H7 (cell line): ENCODE measurements around the gene PRG2. TPM values are rescaled to one million over a fixed set of nuclear protein-coding genes. Genes with fewer than 3 reads are reported as not detected.

Experiments used
- DNase-seq: peaks from one replicate; pipeline ENCODE4 v3.0.0; 2012
- H3K27me3 ChIP-seq: 2 replicates; pipeline ENCODE4 v1.6.0; 2011; ENCODE audit warnings: mild to moderate bottlenecking, low read length; ENCODE audit not compliant: control insufficient read depth, insufficient read depth
- H3K36me3 ChIP-seq: replicated peaks from 2 replicates; pipeline ENCODE4 v1.5.1; 2011; ENCODE audit warnings: low read length; ENCODE audit not compliant: control insufficient read depth, insufficient read depth
- H3K4me3 ChIP-seq: 2 replicates; pipeline ENCODE4 v1.5.1; 2011; ENCODE audit warnings: low read depth, mild to moderate bottlenecking, control low read depth, low read length, moderate library complexity; ENCODE audit not compliant: insufficient read depth
- total RNA-seq: library from RNA; depleted of rRNA; stranded (reverse); fragments of >200 nt; shearing (Covaris generic); gene quantifications from 2 replicates; pipeline ENCODE4 v1.2.3, GENCODE V29; 2014

Gene PRG2
- total RNA-seq, 1 experiment from 2014 or later = not detected

- no peaks in the 10 kb centered on the region for H3K36me3 ChIP-seq
- no peaks in the 10 kb centered on the region; the same call in 1 of the 2 replicates for H3K27me3 ChIP-seq
- no peak for DNase-seq
- no peak overlapping the region for H3K4me3 ChIP-seq
Measured at GRCh38 chr11:57395905-57396623, 5.6 kb upstream of the PRG2 start.

GRCh38 chr11:57394203-57394965 lies 3.9 kb upstream of the PRG2 start:
- DNase-seq = no peak
- no peak overlapping the region for H3K4me3 ChIP-seq
- H3K27me3 ChIP-seq = no peaks in the 10 kb centered on the region; the same call in 1 of the 2 replicates
- no peaks in the 10 kb centered on the region for H3K36me3 ChIP-seq

- DNase-seq = no peak
- no peak overlapping the region for H3K4me3 ChIP-seq
- H3K27me3 ChIP-seq = no peaks in the 10 kb centered on the region; the same call in 1 of the 2 replicates
- H3K36me3 ChIP-seq = no peaks in the 10 kb centered on the region
Measured at GRCh38 chr11:57392763-57393105, 2.3 kb upstream of the PRG2 start.

- Histone ChIP-seq H3K4me3 (no peak overlapping the region), H3K27me3 (no peaks in the 10 kb centered on the region; the same call in 1 of the 2 replicates), H3K36me3 (no peaks in the 10 kb centered on the region)
- DNase-seq = no peak
Measured at GRCh38 chr11:57392066-57392762, 1.8 kb upstream of the PRG2 start.

GRCh38 chr11:57391539-57391938 lies 1.1 kb upstream of the PRG2 start:
- no peaks in the 10 kb centered on the region for H3K36me3 ChIP-seq
- no peaks in the 10 kb centered on the region; the same call in 1 of the 2 replicates for H3K27me3 ChIP-seq
- DNase-seq = no peak
- H3K4me3 ChIP-seq = no peak overlapping the region

- H3K4me3 ChIP-seq = no peak overlapping the region
- no peaks in the 10 kb centered on the region for H3K36me3 ChIP-seq
- H3K27me3 ChIP-seq = no peaks in the 10 kb centered on the region; the same call in 1 of the 2 replicates
- no peak for DNase-seq
Measured at GRCh38 chr11:57391111-57391510, 661 bp upstream of the PRG2 start.

- Histone ChIP-seq H3K27me3 (no peaks in the 10 kb centered on the region; the same call in 1 of the 2 replicates), H3K4me3 (no peak overlapping the region), H3K36me3 (no peaks in the 10 kb centered on the region)
- DNase-seq = no peak
Measured at GRCh38 chr11:57387289-57388030, 3.0 kb downstream of the PRG2 start.

GRCh38 chr11:57386178-57386940 lies 4.1 kb downstream of the PRG2 start:
- Histone ChIP-seq H3K27me3 (no peaks in the 10 kb centered on the region; the same call in 1 of the 2 replicates), H3K4me3 (no peak overlapping the region), H3K36me3 (no peaks in the 10 kb centered on the region)
- no peak for DNase-seq

- Histone ChIP-seq H3K27me3 (peaks cover 16% of the 10 kb centered on the region), H3K36me3 (no peaks in the 10 kb centered on the region), H3K4me3 (no peak within 1 kb of the TSS)
- DNase-seq = no peak
Measured at GRCh38 chr11:57380975-57381374, 9.5 kb downstream of the PRG2 start, which contains the start of gene PRG3. Gene PRG3 (minus strand): TSS chr11:57381150. CDS start chr11:57380708, 442 bp downstream.

- Histone ChIP-seq H3K27me3 (peaks cover 16% of the 10 kb centered on the region), H3K4me3 (no peak overlapping the region), H3K36me3 (no peaks in the 10 kb centered on the region)
- DNase-seq = peak; percentile 84
Measured at GRCh38 chr11:57379732-57380131, 10.7 kb downstream of the PRG2 start.

GRCh38 chr11:57378186-57378585 lies 12.3 kb downstream of the PRG2 start:
- Histone ChIP-seq H3K36me3 (no peaks in the 10 kb centered on the region), H3K27me3 (peaks cover 16% of the 10 kb centered on the region), H3K4me3 (no peak overlapping the region)
- DNase-seq = no peak

GRCh38 chr11:57377107-57377506 lies 13.3 kb downstream of the PRG2 start:
- H3K4me3 ChIP-seq = no peak overlapping the region; the same call in 1 of the 2 replicates

More at GRCh38 chr11:57377107-57377506, 13.3 kb downstream of the PRG2 start:
- Histone ChIP-seq H3K36me3 (no peaks in the 10 kb centered on the region), H3K27me3 (peaks cover 16% of the 10 kb centered on the region)
- DNase-seq = no peak
